ENCODE data around the gene SEC14L6.

DNA sequence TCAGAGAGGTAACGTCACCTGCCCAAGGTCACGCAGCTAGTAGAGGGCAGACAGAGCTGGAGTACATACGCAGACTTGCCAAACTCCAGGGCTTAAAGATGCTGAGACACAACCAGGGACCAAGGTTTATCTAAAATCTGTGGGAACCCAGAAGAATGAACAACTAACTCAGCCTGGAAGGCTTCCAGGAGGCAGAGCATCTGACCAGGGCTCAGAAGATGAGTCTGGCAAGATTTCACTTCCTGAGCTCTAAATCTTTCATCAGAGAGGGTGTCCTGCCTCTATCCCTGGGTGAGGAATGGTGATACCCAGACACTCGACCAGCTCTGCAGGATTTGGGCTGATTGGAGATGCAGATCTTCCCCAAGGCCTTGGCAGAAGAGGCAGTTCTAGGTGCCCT is 18.8 kb upstream of the SEC14L6 start:
- TF ChIP-seq EZH2phosphoT487 (IDR thresholded peaks at IDR 0.05; ENCODE audit: insufficient read depth, low read depth) (no peak), EZH2 (IDR thresholded peaks at IDR 0.05; ENCODE audit: insufficient read depth, poor library complexity, severe bottlenecking) (no peak)
